ENCODE data around the gene STXBP6.

The STXBP6 gene

DNA sequence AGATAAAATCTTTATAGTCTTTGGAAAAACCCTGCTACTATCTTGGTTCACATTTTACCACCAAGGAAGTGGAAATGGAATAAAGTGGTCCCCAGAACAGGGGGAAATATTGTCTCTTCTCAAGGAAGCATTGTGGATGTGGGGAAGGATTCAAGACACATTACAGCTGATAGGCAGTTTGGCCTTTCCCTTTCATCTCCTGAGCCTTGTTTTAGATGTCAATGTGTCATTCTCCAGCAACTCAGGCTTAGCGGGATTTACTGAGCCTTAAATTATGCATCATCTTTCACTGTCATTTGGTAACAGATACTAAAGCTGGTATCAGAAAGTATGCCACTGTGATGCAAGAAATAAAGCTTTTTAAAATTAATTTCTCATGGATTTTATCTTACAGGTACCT, 136.2 kb downstream of the STXBP6 start:
- TF ChIP-seq, protein P1, sequence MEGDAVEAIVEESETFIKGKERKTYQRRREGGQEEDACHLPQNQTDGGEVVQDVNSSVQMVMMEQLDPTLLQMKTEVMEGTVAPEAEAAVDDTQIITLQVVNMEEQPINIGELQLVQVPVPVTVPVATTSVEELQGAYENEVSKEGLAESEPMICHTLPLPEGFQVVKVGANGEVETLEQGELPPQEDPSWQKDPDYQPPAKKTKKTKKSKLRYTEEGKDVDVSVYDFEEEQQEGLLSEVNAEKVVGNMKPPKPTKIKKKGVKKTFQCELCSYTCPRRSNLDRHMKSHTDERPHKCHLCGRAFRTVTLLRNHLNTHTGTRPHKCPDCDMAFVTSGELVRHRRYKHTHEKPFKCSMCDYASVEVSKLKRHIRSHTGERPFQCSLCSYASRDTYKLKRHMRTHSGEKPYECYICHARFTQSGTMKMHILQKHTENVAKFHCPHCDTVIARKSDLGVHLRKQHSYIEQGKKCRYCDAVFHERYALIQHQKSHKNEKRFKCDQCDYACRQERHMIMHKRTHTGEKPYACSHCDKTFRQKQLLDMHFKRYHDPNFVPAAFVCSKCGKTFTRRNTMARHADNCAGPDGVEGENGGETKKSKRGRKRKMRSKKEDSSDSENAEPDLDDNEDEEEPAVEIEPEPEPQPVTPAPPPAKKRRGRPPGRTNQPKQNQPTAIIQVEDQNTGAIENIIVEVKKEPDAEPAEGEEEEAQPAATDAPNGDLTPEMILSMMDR (IDR thresholded peaks at IDR 0.05; ENCODE audit: low read depth, low read length) = no peak
- no peak for DNase-seq (ENCODE audit: extremely low read depth, low read depth)

DNA sequence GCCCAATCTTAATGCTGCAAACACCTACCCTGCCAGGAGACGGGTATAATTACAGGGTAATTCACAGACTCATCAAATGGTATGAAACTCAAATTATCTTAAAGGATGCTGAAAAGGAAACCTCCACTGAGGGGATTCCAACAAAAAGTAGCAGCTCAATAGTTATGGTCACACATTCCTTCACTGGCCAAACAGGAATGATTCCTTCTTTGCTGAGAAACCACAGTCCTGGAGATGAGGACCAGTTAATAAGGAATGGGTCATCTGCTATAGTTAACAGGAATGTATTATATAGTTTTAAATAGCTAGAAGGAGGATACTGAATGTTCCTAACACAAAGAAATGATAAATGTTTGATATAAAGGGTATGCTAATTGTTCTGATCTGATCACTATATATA, 136.9 kb downstream of the STXBP6 start:
- no peak for DNase-seq (ENCODE audit: extremely low read depth, low read depth)
- TF ChIP-seq, protein P1 (IDR thresholded peaks at IDR 0.05; ENCODE audit: low read depth, low read length) = no peak

DNA sequence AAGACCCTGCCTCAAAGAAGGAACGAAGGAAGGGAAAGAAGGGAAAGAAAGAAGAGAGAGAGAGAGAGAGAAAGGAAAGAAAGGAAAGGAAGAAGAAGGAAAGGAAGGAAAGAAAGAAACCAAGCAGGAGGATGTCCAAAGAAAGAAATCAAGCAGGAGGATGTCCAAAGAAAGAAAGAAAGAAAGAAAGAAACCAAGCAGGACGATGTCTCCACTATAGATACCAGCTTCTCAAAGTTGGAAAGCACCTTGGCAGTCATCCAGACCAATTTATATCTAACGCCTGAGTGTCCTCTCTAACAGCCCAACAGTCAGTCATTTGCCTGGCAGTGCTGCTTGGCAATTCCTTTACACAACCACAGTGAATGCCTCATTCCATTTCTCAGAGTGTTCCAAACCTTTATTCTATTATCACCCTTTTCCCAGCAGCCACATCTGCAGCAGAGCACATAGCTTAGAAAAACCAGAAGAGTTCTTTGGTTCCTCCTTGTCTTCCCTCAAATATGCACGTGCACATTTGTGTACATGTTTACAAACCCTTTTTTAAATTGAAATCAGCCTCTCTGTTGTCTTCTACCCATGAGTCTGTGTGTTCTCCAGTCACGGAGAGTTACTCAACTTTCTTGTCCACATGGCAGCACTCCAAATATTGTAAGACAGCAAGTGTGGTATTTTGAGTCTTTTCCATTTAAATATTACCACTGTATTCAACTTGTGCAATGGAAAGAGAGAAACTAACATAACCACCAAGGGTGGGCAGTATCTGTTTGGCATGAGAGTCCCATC, 138.4 kb downstream of the STXBP6 start:
- DNase-seq (ENCODE audit: extremely low read depth, low read depth) = peak; percentile 57
- TF ChIP-seq, protein P1 (IDR thresholded peaks at IDR 0.05; ENCODE audit: low read depth, low read length) = no peak

DNA sequence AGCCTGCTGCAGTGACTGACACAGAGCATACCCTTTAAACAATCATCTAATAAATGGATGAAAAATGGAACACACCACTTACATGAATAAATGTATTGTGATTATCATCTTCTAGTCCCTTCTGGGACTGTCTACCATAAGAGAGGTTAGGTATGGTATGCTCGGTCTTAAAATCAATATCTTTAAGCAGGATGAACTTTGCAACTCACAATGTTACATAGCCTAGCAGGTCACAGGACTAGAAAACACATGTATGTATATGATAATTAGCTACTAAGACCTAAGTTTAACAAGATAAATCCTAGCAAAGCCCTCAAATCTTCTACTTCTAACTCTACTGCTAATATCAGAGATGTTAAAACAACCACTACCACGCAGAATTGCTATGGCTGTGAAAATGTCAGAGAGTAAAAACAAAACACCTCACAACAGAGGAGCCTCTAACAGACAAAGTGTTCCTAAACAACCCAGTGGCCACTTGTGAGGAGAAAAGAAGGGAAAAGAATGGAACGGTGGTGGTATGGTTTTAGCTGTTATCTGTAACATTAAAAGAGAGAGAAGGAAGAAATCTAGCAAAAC, 139.4 kb downstream of the STXBP6 start:
- DNase-seq (ENCODE audit: extremely low read depth, low read depth) = no peak
- TF ChIP-seq, protein P1 (IDR thresholded peaks at IDR 0.05; ENCODE audit: low read depth, low read length) = no peak

DNA sequence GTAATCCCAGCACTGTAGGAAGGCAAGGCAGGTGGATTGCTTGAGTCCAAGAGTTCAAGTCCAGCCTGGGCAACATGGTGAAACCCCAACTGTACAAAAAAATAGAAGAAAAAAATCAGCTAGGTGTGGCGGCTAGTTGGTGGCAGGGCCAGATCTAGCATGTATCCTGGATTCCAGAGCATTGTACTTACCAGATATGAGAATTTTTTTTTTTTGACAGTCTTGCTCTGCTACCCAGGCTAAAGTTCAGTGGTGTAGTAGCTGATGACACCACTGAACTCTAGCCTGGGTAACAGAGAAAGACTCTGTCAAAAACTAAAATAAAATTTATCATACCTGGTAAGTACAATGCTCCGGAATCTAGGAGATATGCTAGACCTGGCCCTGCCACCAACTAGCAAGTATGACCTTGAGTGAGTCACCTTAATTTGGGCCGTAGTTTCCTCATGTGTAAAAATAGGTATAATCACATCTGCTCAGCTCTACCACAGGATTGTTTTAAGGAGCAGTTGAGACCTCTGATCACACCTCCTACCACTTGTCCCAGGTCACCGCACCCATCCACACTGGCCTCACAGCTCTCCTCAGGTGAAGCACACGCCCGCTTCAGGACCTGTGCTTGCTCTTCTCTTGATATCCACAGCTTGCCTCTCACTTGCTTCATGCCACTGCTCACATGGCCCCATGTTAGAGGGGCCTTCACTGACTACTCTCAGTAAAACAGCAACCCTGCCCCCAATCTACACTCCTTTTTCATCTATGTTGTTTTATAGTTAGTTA, 140.2 kb downstream of the STXBP6 start:
- no peak for DNase-seq (ENCODE audit: extremely low read depth, low read depth)
- TF ChIP-seq, protein P1 (IDR thresholded peaks at IDR 0.05; ENCODE audit: low read depth, low read length) = no peak

DNA sequence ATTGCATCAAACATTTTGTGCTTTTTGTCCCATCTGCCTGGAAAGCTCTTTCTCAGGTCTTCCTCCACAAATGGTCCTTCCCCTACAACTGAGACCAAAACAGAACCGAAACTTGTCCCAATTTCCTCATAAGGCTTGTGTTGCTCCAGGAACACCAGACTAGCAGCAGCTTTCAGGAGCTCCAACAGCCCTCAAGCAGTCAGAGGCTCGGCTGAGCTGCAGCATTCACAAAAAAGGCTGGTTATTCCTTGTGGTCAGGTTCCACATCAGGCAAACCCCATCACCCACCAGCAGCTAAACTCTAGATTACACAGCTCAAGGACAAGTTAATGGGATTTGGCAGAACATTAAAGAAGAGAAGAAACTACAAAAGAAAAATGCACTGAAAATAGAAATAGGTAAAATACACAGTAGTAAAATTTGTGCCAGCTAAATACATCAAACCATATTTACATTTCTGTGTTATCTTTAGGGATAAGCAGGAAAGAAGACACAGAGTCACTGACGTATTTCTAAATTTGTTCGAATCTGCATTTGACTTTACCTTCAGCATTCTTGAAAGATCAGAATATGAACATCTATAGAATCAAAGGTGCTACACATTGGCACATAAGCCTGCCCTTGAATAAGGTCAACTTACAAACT, 141.2 kb downstream of the STXBP6 start:
- TF ChIP-seq, protein P1 (IDR thresholded peaks at IDR 0.05; ENCODE audit: low read depth, low read length) = no peak
- DNase-seq (ENCODE audit: extremely low read depth, low read depth) = no peak

Data from AG09319 (cell line).